ENCODE results near the gene CCNG1. TPM values are rescaled to one million over a fixed set of nuclear protein-coding genes. Genes with fewer than 3 reads are reported as not detected.

CCNG1 gene
- polyA plus RNA-seq, 4 donors = 126 to 304 (median 264) TPM

- no peaks in the 10 kb centered on the region for H3K36me3 ChIP-seq (ENCODE audit: control insufficient read depth in 3 of 3, insufficient read depth in 2 of 3, low read depth in 1 of 3, low read length in 3 of 3)
- FAIRE-seq (no peak), DNase-seq (peak in 1 of 2 donors; percentile 21)
- no peaks in the 10 kb centered on the region for H3K27me3 ChIP-seq (ENCODE audit: control insufficient read depth in 3 of 3, insufficient read depth in 3 of 3, low read length in 3 of 3)
- H3K4me3 ChIP-seq (ENCODE audit: low read depth in 1 of 3, low read length in 3 of 3) = no peak overlapping the region
- WGBS, 3 donors = 24 to 62% (median 50%) methylated on average over 1 of the region's 1 CpG
- H3K4me1 ChIP-seq (ENCODE audit: control insufficient read depth in 3 of 3, insufficient read depth in 2 of 3, low read depth in 1 of 3, low read length in 2 of 3) = peaks cover 0 to 13% (median 0%) of the 10 kb centered on the region in 3 donors
- H3K9me3 ChIP-seq (ENCODE audit: control insufficient read depth in 2 of 2, insufficient read depth in 1 of 2, low read depth in 1 of 2, low read length in 1 of 2) = no peaks in the 10 kb centered on the region
- no peak overlapping the region for H3K27ac ChIP-seq (ENCODE audit: low read depth in 1 of 3, low read length in 2 of 3)
These were observed 4.9 kb upstream of the CCNG1 start for GRCh38 chr5:163432544-163432943.

- peaks cover 0 to 13% (median 0%) of the 10 kb centered on the region in 3 donors for H3K4me1 ChIP-seq (ENCODE audit: control insufficient read depth in 3 of 3, insufficient read depth in 2 of 3, low read depth in 1 of 3, low read length in 2 of 3)
- 16 to 37% (median 20%) methylated on average over 5 of the region's 5 CpGs for whole genome bisulfite sequencing, 3 donors
- no peaks in the 10 kb centered on the region for H3K36me3 ChIP-seq (ENCODE audit: control insufficient read depth in 3 of 3, insufficient read depth in 2 of 3, low read depth in 1 of 3, low read length in 3 of 3)
- no peaks in the 10 kb centered on the region for H3K27me3 ChIP-seq (ENCODE audit: control insufficient read depth in 3 of 3, insufficient read depth in 3 of 3, low read length in 3 of 3)
- H3K27ac ChIP-seq (ENCODE audit: low read depth in 1 of 3, low read length in 2 of 3) = peak overlapping the region in 1 of 3 donors; percentile 46
- no peaks in the 10 kb centered on the region for H3K9me3 ChIP-seq (ENCODE audit: control insufficient read depth in 2 of 2, insufficient read depth in 1 of 2, low read depth in 1 of 2, low read length in 1 of 2)
- FAIRE-seq (no peak), DNase-seq (peak; percentile 36 to 48)
- H3K4me3 ChIP-seq (ENCODE audit: low read depth in 1 of 3, low read length in 3 of 3) = no peak overlapping the region
These were observed 4.1 kb upstream of the CCNG1 start for GRCh38 chr5:163433271-163433670.

- Histone ChIP-seq H3K9me3 (ENCODE audit: control insufficient read depth in 2 of 2, insufficient read depth in 1 of 2, low read depth in 1 of 2, low read length in 1 of 2) (no peaks in the 10 kb centered on the region), H3K4me3 (ENCODE audit: low read depth in 1 of 3, low read length in 3 of 3) (no peak overlapping the region), H3K27me3 (ENCODE audit: control insufficient read depth in 3 of 3, insufficient read depth in 3 of 3, low read length in 3 of 3) (no peaks in the 10 kb centered on the region), H3K36me3 (ENCODE audit: control insufficient read depth in 3 of 3, insufficient read depth in 2 of 3, low read depth in 1 of 3, low read length in 3 of 3) (no peaks in the 10 kb centered on the region), H3K4me1 (ENCODE audit: control insufficient read depth in 3 of 3, insufficient read depth in 2 of 3, low read depth in 1 of 3, low read length in 2 of 3) (peaks cover 0 to 13% (median 0%) of the 10 kb centered on the region in 3 donors), H3K27ac (ENCODE audit: low read depth in 1 of 3, low read length in 2 of 3) (peak overlapping the region in 2 of 3 donors; percentile 26 to 45)
- DNase-seq (peak; percentile 58 to 62), FAIRE-seq (no peak)
- WGBS, 3 donors = 8 to 34% (median 23%) methylated on average over 3 of the region's 3 CpGs
These were observed 3.0 kb upstream of the CCNG1 start for GRCh38 chr5:163434401-163434866.

GRCh38 chr5:163436515-163436914, 880 bp upstream of the CCNG1 start:
- FAIRE-seq (no peak), DNase-seq (no peak)
- Histone ChIP-seq H3K9me3 (ENCODE audit: control insufficient read depth in 2 of 2, insufficient read depth in 1 of 2, low read depth in 1 of 2, low read length in 1 of 2) (no peaks in the 10 kb centered on the region), H3K27ac (ENCODE audit: low read depth in 1 of 3, low read length in 2 of 3) (peak overlapping the region in 2 of 3 donors; percentile 41 to 94), H3K4me1 (ENCODE audit: control insufficient read depth in 3 of 3, insufficient read depth in 2 of 3, low read depth in 1 of 3, low read length in 2 of 3) (peaks cover 0 to 13% (median 0%) of the 10 kb centered on the region in 3 donors), H3K4me3 (ENCODE audit: low read depth in 1 of 3, low read length in 3 of 3) (peak overlapping the region in 1 of 3 donors; percentile 59), H3K36me3 (ENCODE audit: control insufficient read depth in 3 of 3, insufficient read depth in 2 of 3, low read depth in 1 of 3, low read length in 3 of 3) (peaks cover 0 to 4% (median 0%) of the 10 kb centered on the region in 3 donors), H3K27me3 (ENCODE audit: control insufficient read depth in 3 of 3, insufficient read depth in 3 of 3, low read length in 3 of 3) (no peaks in the 10 kb centered on the region)
- 67 to 77% (median 72%) methylated on average over 4 of the region's 4 CpGs for WGBS, 3 donors

GRCh38 chr5:163437011-163437308, 435 bp upstream of the CCNG1 start:
- Histone ChIP-seq H3K36me3 (ENCODE audit: control insufficient read depth in 3 of 3, insufficient read depth in 2 of 3, low read depth in 1 of 3, low read length in 3 of 3) (peaks cover 0 to 4% (median 0%) of the 10 kb centered on the region in 3 donors), H3K27ac (ENCODE audit: low read depth in 1 of 3, low read length in 2 of 3) (peak overlapping the region; percentile 13 to 94 (median 84)), H3K27me3 (ENCODE audit: control insufficient read depth in 3 of 3, insufficient read depth in 3 of 3, low read length in 3 of 3) (no peaks in the 10 kb centered on the region), H3K4me3 (ENCODE audit: low read depth in 1 of 3, low read length in 3 of 3) (peak overlapping the region in 2 of 3 donors; percentile 59 to 90), H3K9me3 (ENCODE audit: control insufficient read depth in 2 of 2, insufficient read depth in 1 of 2, low read depth in 1 of 2, low read length in 1 of 2) (no peaks in the 10 kb centered on the region), H3K4me1 (ENCODE audit: control insufficient read depth in 3 of 3, insufficient read depth in 2 of 3, low read depth in 1 of 3, low read length in 2 of 3) (peaks cover 0 to 13% (median 0%) of the 10 kb centered on the region in 3 donors)
- FAIRE-seq (peak; percentile 5), DNase-seq (no peak)
- 1 to 2% (median 1%) methylated on average over 6 of the region's 6 CpGs for WGBS, 3 donors

DNA sequence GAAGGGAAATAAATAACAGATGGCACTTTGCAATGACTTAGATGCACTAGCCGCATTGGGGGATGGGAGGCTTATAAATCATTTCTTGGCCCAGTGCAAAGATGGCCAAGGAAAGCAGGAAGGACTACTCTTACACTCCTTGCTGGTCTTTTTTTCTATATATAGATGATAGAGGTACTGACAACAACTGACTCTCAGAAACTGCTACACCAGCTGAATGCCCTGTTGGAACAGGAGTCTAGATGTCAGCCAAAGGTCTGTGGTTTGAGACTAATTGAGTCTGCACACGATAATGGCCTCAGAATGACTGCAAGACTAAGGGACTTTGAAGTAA, 1.7 kb downstream of the CCNG1 start:
- H3K9me3 ChIP-seq (ENCODE audit: control insufficient read depth in 2 of 2, insufficient read depth in 1 of 2, low read depth in 1 of 2, low read length in 1 of 2) = no peaks in the 10 kb centered on the region
- H3K4me3 ChIP-seq (ENCODE audit: low read depth in 1 of 3, low read length in 3 of 3) = peak overlapping the region in 2 of 3 donors; percentile 59 to 90
- peak overlapping the region in 2 of 3 donors; percentile 3 to 94 for H3K27ac ChIP-seq (ENCODE audit: low read depth in 1 of 3, low read length in 2 of 3)
- DNase-seq = peak; percentile 58 to 60
- WGBS, 3 donors = 7 to 33% (median 31%) methylated on average over 2 of the region's 2 CpGs
- no peaks in the 10 kb centered on the region for H3K27me3 ChIP-seq (ENCODE audit: control insufficient read depth in 3 of 3, insufficient read depth in 3 of 3, low read length in 3 of 3)
- H3K4me1 ChIP-seq (ENCODE audit: control insufficient read depth in 3 of 3, insufficient read depth in 2 of 3, low read depth in 1 of 3, low read length in 2 of 3) = peaks cover 0 to 11% (median 0%) of the 10 kb centered on the region in 3 donors
- H3K36me3 ChIP-seq (ENCODE audit: control insufficient read depth in 3 of 3, insufficient read depth in 2 of 3, low read depth in 1 of 3, low read length in 3 of 3) = peaks cover 2 to 8% (median 4%) of the 10 kb centered on the region in 3 donors
- FAIRE-seq = no peak

GRCh38 chr5:163440954-163441353, 3.6 kb downstream of the CCNG1 start:
- Histone ChIP-seq H3K27ac (ENCODE audit: low read depth in 1 of 3, low read length in 2 of 3) (no peak overlapping the region), H3K9me3 (ENCODE audit: control insufficient read depth in 2 of 2, insufficient read depth in 1 of 2, low read depth in 1 of 2, low read length in 1 of 2) (no peaks in the 10 kb centered on the region), H3K4me1 (ENCODE audit: control insufficient read depth in 3 of 3, insufficient read depth in 2 of 3, low read depth in 1 of 3, low read length in 2 of 3) (peaks cover 0 to 4% (median 0%) of the 10 kb centered on the region in 3 donors), H3K4me3 (ENCODE audit: low read depth in 1 of 3, low read length in 3 of 3) (peak overlapping the region in 2 of 3 donors; percentile 2 to 4), H3K36me3 (ENCODE audit: control insufficient read depth in 3 of 3, insufficient read depth in 2 of 3, low read depth in 1 of 3, low read length in 3 of 3) (peaks cover 4 to 11% (median 8%) of the 10 kb centered on the region in 3 donors), H3K27me3 (ENCODE audit: control insufficient read depth in 3 of 3, insufficient read depth in 3 of 3, low read length in 3 of 3) (no peaks in the 10 kb centered on the region)
- DNase-seq = no peak
- no peak for FAIRE-seq
- WGBS, 3 donors = 90 to 93% (median 91%) methylated on average over 3 of the region's 3 CpGs

GRCh38 chr5:163444526-163444925, 7.1 kb downstream of the CCNG1 start:
- Histone ChIP-seq H3K4me1 (ENCODE audit: control insufficient read depth in 3 of 3, insufficient read depth in 2 of 3, low read depth in 1 of 3, low read length in 2 of 3) (no peaks in the 10 kb centered on the region), H3K9me3 (ENCODE audit: control insufficient read depth in 2 of 2, insufficient read depth in 1 of 2, low read depth in 1 of 2, low read length in 1 of 2) (no peaks in the 10 kb centered on the region), H3K4me3 (ENCODE audit: low read depth in 1 of 3, low read length in 3 of 3) (no peak overlapping the region), H3K27me3 (ENCODE audit: control insufficient read depth in 3 of 3, insufficient read depth in 3 of 3, low read length in 3 of 3) (no peaks in the 10 kb centered on the region), H3K36me3 (ENCODE audit: control insufficient read depth in 3 of 3, insufficient read depth in 2 of 3, low read depth in 1 of 3, low read length in 3 of 3) (peaks cover 11 to 19% (median 16%) of the 10 kb centered on the region in 3 donors), H3K27ac (ENCODE audit: low read depth in 1 of 3, low read length in 2 of 3) (no peak overlapping the region)
- 81 to 94% (median 87%) methylated on average over 1 of the region's 1 CpG for WGBS, 3 donors
- DNase-seq = no peak
- no peak for FAIRE-seq

GRCh38 chr5:163445345-163445744, 8.0 kb downstream of the CCNG1 start:
- Histone ChIP-seq H3K27me3 (ENCODE audit: control insufficient read depth in 3 of 3, insufficient read depth in 3 of 3, low read length in 3 of 3) (no peaks in the 10 kb centered on the region), H3K36me3 (ENCODE audit: control insufficient read depth in 3 of 3, insufficient read depth in 2 of 3, low read depth in 1 of 3, low read length in 3 of 3) (peaks cover 11 to 23% (median 16%) of the 10 kb centered on the region in 3 donors), H3K4me1 (ENCODE audit: control insufficient read depth in 3 of 3, insufficient read depth in 2 of 3, low read depth in 1 of 3, low read length in 2 of 3) (no peaks in the 10 kb centered on the region), H3K4me3 (ENCODE audit: low read depth in 1 of 3, low read length in 3 of 3) (no peak overlapping the region), H3K27ac (ENCODE audit: low read depth in 1 of 3, low read length in 2 of 3) (no peak overlapping the region), H3K9me3 (ENCODE audit: control insufficient read depth in 2 of 2, insufficient read depth in 1 of 2, low read depth in 1 of 2, low read length in 1 of 2) (no peaks in the 10 kb centered on the region)
- FAIRE-seq (no peak), DNase-seq (no peak)
- 95 to 97% (median 96%) methylated on average over 6 of the region's 6 CpGs for WGBS, 3 donors

Data from small intestine (tissue), 7 donors.